GM12892 (cell line): Measurements from ENCODE around the gene ANKRD33.

Source experiments
- POLR2A ChIP-seq: IDR thresholded peaks from 2 replicates; pipeline ENCODE4 v1.6.1; 2011; ENCODE audit warnings: low read depth, low read length, control low read depth
- TAF1 ChIP-seq: IDR thresholded peaks from 2 replicates; pipeline ENCODE4 v1.6.1; 2011; ENCODE audit warnings: low read depth, mild to moderate bottlenecking, control low read depth, low read length, borderline replicate concordance

- TF ChIP-seq TAF1 (no peak), POLR2A (no peak)
Measured at GRCh38 chr12:51874000-51874399, 13.9 kb upstream of the ANKRD33 start.
